Activated CD8-positive, alpha-beta memory T cell treated with anti-CD3 and anti-CD28 coated beads, Interleukin-2, amount 50 U/mL, for 1 hour (primary cell): ENCODE results near the gene POMGNT1.
"Not testable (repeated sequence)": the region's sequence is repeated elsewhere in the genome, so short reads cannot be mapped to it uniquely, and the experiment has no call there.

Source experiments
- DNase-seq: peaks from one replicate; pipeline ENCODE4 v3.0.0-alpha.2; 2020; ENCODE audit errors: extremely low read depth

The POMGNT1 gene

DNA sequence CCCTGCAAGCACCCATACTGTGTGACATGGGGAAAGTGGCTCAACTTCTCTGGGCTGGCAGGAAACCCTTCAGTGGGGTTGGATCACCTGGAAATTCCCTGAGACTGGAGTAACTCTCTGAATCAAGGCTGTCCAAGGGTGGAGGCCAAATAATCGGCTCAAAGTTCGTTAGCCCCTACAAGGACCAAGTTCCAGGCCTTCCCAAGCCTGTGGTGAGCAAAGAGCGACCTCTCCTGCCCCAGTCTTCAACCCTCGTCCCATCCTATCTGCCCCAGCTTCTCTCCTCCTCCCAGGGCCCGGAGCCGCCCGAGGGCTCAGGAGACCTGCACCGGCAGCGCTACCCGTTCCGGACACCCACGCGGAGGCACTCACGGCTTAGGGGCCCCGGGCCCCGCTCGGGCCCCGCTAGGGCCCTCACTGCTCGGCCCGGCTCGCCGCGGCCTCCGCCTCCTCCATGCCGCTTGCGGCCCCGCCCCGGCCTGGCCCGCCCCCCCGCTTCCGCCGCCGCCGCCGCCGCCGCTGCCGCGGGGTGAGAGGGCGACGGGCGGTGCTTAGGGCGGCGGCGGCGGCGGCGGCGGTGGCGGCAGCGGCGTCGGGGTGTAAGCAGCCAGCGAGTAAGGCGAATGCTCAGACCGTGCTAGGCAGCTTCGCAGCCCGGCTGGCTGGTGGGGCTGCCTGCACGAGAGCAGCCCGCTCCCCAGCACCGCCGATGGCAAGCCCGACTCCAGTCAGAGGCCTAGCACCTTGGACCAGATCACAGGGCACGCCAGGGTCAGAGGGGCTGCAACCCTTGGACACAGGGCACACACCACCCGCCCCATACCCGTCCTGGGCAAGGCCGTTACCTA, at the start of gene POMGNT1:
TSS of gene POMGNT1 (minus strand) at position 471 of the 848 bp plus-strand sequence. CDS start 613 bp downstream, outside the sequence.
- DNase-seq, result no peak

DNA sequence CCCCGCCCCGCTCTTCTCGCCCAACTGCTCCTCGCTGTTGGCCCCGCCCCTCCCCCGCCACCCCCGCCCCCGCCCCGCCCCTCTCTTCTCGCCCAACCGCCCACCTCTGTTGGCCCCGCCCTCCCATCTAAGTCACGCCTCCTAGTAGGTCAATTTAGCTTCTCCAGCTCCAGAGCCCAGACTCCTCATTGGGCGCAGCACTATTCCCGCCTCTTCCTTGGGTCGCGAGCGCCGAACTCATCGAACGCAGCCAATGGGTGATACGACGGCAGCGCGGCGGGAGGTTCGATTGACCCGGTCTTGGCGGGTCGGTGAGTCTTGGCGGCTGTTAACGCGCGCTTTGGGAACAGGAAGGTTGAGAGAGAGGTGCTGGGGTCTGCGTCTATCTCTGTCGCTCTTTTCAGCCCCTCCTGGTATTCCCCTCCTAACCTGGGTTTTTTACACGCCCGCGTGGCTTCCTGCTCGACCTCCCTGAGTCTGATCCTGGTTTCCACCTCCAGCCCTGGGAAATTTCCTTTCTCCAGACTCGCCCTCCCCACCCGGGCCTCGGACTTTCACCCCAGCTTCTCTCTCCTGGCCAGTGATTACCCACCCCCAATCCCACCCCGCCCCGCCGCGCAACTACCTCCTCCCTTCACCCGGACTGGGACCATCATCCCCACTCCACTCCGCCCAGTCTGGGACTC, 49.3 kb upstream of the POMGNT1 start, which contains the start of gene RAD54L:
TSS of gene RAD54L (plus strand) at position 328 of the 686 bp plus-strand sequence. CDS start 643 bp downstream, outside the sequence.
- DNase-seq, result peak; percentile 90

DNA sequence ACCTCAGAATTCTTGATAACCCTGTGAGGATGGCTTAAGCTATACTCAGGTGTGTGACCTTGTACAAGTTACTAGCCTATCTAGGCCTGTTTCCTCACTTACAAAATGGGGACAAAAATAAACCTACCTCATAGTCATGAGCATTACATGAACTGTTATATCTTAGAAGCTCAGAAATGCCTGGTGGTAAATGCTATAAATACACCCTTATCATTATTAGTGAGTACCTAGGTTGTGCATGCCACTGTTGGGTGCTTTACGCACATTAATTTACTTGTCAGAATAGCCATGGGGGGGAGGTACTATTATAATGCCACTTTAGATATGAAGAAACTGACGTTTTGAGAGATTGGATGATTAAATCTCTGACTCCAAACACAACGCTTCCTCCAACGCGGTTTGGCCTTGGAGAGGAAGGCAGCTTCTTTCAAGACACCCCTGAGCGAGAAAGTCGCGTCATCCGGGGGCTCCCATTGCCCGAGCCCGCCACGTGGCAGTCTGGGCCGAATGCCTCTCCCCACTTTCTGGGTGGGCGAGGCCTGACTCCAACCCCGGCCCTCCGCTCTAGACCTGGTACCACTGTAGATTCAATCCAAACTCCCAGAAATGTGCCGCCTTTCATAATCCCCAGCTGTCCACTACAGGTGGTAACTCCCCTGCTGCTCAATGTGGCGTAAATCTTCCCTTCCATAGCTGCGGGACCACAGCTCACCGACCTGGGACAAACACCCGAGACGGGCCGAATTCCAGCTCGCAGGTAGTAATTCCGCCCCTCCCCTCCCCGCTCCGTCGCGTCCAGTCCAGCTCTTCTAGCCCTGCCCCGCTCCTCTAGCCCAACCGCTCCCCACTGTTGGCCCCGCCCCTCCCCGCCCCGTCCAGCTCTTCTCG, 48.6 kb upstream of the POMGNT1 start:
- no peak for DNase-seq

DNA sequence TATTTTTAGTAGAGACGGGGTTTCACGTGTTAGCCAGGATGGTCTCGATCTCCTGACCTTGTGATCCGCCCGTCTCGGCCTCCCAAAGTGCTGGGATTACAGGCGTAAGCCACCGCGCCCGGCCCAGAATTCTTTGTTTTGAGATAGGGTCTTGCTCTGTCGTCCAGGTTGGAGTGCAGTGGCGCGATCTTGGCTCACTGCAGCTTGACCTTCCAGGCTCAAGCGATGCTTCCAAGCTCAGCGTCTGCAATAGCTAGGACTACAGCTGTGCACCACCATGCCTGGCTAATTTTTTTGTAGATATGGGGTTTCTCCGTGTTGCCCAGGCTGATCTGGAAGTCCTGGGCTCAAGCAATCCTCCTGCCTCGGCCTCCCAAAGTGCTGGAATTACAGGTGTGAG, 47.9 kb upstream of the POMGNT1 start:
- DNase-seq, result not testable (repeated sequence)

DNA sequence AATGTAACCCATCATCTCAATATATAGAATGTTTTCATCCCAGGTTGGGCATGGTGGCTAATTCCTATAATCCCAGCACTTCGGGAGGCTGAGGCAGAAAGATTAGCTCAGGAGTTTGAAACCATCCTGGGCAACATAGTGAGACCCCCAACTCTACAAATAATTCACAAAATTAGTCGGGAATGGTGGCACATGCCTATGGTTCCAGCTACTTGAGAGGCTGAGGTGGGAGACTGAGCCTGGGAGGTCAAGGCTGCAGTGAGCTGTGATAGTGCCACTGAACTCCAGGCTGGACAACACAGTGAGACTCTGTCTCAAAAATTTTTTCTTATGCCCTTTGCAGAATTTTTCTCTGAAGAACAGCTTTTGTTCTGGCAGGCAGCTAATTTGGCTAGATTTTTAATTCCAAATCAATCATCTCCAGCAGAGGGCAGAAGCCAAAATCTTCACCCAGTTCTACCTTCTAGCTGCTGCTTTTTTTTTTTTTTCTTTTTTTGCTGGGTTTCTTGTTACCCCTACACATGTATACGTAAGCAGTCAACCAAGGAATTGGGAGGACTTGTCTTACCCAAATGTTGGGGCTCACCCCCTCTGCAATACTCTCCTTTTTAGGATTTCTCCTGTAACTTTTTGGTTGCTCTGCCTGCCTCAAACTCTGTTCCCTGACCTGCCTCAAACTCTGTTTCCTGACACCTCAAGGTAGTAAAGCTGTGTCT, 46.6 kb upstream of the POMGNT1 start:
- DNase-seq, result no peak

DNA sequence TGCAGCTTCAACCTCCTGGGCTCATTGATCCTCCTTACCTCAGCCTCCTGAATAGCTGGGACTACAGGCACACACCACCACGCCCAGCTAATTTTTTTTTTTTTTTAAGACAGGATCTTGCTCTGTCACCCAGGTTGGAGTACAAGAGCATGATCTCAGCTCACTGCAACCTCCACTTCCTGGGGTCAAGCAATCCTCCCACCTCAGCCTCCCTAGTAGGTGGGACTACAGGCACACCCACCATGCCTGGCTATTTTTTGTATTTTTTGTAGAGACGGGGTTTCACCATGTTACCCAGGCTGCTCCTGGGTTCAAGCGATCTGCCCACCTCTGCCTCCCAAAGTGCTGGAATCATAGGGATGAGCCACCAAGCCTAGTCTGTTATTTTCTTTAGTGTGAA, 45.6 kb upstream of the POMGNT1 start:
- DNase-seq, result not testable (repeated sequence)

DNA sequence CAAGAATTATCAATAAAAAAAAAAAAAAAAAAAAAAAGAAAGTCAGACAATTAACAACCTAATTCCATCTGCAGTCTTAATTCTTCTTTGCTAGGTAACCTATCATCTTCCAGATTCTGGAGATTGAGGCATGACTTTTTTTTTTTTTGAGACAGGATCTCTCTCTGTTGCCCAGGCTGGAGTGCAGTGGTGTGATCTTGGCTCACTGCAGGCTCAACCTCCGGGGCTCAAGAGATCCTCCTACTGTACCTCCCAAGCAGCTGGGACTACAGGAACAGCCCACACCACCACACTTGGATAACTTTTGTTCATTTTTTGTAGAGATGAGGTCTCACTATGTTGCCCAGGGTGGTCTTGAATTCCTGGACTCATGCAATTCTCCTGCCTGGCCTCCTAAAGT, 44.7 kb upstream of the POMGNT1 start:
- no peak for DNase-seq

DNA sequence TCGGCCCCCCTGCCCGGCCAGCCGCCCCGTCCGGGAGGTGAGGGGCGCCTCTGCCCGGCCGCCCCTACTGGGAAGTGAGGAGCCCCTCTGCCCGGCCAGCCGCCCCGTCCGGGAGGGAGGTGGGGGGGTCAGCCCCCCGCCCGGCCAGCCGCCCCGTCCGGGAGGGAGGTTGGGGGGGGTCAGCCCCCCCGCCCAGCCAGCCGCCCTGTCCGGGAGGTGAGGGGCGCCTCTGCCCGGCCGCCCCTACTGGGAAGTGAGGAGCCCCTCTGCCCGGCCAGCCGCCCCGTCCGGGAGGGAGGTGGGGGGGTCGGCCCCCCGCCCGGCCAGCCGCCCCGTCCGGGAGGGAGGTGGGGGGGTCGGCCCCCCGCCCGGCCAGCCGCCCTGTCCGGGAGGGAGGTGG, 43.5 kb upstream of the POMGNT1 start:
- DNase-seq, result not testable (repeated sequence)

DNA sequence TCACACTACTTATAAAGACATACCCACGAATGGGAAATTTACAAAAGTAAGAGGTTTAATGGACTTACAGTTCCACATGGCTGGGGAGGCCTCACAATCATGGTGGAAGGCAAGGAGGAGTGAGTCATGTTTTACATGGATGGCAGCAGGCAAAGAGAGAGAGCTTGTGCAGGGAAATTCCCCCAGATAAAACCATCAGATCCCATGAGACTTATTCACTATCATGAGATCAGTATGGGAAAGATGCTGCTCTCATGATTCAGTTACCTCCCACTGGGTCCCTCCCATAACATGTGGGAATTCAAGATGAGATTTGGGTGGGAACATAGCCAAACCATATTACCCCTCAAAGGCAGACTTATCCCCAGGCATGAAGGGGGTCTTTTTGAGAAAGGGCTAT, 40.6 kb upstream of the POMGNT1 start:
- DNase-seq, result not testable (repeated sequence)

DNA sequence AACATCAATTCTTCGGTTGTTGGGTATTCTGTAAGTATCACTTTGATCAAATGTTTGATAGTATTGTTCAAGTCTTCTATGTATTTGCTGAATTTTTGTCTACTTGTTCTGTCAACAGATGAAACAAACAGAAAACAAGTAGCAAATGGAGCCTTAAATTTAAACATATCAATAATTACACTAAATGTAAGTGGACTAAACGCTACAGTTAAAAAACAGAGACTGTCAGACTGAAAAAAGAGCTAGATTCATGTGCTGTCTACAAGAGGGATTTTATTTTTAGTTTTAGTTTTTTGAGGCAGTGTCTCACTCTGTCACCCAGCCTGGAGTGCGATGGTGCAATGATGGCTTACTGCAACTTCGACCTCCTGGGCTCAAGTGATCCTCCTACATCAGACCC, 38.6 kb upstream of the POMGNT1 start:
- DNase-seq, result no peak

DNA sequence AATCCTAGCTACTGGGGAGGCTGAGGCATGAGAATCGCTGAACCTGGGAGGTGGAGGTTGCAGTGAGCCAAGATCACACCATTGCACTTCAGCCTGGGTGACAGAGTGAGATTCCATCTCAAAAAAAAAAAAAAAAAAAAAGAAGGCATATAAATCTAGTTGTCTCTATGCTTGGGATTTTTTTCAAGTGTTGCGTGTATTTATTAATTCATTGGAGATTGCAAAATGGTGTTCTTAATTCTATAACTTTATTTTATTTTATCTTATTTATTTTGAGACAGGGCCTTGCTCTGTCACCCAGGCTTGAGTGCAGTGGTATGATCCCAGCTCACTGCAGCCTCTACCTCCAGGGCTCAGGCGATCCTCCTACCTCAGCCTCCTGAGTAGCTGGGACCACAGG, 33.0 kb upstream of the POMGNT1 start:
- DNase-seq, result not testable (repeated sequence)

DNA sequence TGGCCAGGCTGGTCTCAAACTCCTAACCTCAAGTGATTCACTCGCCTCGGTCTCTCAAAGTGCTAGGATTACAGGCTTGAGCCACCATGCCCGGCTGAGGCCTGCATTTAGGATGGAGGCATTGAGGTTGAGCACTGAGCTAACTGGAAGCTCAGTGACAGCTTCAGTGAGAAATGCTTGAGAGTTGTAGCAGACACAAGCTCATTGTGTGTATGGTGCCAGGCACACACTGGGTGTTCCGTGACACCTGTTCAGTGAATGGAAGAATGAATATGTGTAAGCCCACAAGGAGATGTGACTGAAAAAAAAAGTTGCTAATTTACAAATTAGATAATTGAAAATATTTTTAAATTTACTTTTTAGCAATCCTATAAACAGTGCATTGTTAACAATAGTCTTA, 26.7 kb upstream of the POMGNT1 start:
- DNase-seq, result no peak

DNA sequence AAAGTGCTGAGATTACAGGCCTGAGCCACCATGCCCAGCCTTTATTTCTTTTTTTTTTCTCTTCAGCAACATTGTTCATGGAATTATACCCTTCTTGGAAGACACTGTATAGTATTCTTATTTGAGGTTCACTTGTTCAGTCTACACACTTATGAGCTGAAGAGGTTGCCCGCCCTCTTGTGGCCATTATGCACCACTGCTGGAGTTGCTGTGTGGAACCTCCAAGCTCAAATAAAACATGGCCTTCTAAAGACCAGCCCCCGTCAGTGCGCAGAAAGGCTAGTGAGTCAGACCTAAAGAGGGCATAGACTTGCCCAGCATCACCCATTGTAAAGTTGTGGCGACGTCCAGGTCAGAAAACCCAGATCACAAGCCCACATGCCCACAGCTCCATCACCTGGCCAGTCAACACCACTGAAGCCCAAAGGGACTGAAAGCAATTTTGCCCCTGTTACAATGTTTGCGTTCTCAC, 25.3 kb upstream of the POMGNT1 start:
- DNase-seq, result peak; percentile 26

DNA sequence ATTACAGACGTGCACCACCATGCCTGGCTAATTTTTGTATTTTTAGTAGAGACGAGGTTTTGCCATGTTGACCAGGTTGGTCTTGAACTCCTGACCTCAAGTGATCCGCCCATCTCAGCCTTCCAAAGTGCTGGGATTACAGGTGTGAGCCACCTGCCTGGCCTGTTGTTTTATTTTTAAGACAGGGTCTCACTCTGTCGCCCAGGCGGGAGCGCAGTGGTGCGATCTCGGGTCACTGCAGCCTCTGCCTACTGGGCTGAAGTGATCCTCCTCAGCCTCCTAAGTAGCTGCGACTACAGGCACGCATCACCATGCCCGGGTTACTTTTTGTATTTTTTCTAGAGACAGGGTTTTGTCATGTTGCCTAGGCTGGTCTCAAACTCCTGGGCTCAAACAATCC, 24.8 kb upstream of the POMGNT1 start:
- DNase-seq, result not testable (repeated sequence)

DNA sequence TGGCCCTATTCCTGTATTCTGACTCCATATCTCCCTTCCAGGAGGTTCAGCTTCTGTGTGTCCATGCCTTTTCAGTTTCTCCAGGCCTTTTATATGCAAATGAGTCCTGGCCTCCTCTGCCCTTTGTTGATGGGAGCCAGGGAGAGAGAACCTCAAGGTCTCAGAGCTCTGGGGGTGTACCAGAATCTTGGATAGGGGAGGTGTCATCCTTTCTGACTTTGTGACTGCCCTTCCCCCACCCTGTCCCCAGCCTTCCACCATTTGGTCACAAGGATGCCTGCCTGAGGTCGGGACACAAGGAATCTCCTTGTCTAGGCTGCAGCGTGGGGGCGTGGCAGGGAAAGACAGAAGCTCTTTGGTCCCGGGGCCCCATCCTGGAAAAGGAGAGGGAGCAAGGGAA, 23.5 kb upstream of the POMGNT1 start:
- DNase-seq, result no peak

DNA sequence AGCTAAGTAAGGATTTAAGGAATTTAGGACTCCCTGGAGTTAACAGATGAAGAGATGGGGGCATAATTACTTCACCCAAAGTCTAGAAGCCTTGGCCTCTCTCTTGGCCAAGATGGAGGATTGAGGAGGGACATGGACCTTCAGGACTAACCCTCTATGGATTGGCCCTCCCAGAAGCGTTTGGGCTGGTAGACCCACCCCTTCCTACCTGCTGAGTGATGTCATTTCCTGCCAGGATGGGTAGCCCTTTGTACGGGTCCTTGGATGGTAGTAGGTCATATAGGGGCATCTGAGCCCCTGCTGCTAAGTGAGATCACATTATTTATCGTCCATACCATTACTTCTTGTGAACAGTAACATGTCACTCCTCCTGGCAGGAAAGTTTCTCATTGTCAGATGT, 22.6 kb upstream of the POMGNT1 start:
- no peak for DNase-seq

DNA sequence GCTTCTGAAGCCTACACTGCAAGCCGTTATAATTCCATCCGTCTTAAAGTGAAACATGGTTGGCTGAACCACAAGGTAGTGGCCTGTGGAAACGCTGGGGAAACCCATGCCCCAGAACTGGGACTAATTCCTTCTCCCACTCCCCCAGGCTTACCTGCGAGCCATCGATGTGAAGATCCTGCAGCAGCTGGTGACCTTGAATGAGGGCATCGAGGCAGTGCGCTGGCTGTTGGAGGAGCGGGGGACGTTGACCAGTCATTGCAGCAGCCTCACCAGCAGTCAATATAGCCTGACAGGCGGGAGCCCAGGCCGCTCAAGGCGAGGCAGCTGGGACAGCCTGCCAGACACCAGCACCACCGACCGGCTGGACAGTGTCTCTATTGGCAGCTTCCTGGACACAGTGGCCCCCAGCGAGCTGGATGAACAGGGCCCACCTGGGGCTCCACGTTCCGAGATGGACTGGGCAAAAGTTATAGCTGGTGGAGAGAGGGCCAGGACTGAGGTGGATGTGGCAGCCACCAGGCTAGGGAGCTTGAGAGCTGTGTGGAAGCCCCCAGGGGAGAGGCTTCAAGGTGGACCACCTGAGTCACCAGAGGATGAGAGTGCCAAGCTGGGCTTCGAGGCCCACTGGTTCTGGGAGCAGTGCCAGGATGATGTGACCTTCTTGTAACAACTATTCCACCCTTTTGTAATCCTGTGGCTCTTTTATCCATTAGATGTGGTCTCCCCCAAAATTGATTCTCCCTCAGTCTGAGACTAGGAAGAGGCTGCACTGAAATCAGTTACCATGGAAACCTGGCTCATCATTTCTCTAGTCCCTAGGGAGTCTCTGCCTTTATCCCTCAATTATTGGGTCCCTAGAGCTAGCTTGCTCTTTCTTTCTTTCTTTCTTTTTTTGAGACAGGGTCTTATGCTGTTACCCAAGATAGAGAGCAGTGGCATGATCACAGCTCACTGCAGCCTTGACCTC, 21.6 kb upstream of the POMGNT1 start:
- no peak for DNase-seq

DNA sequence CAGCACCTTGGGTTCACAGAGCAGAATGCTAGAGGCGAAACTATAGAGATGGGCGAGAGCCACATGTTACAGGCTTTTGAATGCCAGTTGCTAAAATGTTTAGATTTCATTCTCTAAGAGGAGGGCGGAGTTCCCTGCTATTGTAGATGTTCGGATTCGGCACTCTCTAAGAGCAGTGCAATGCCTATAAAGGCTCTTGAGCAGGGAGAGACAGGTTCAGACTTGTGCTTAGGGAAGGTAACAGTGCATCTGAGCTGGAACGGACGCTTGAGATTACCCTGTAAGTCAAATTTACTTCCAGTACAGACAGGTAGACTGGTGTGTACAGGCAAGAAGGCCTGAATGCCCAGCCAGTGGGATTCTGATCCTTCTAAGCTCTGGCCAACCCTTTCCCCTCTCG, 20.2 kb upstream of the POMGNT1 start:
- DNase-seq, result no peak

DNA sequence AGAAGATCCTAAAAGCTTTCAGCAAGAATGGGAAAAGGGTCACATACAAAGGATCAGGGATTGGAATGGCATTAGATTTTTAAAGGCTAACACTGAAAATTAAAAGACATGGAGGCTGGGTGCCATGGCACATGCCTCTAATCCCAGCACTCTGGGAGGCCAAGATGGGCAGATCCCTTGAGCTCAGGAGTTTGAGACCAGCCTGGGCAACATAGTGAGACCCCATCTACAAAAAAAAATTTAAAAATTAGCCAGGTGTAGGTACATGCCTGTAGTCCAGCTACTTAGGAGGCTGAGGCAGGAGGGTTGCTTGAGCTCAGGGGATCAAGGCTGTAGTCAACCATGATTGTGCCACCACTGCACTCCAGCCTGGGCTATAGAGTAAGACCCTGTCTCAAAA, 17.3 kb upstream of the POMGNT1 start:
- DNase-seq, result no peak

DNA sequence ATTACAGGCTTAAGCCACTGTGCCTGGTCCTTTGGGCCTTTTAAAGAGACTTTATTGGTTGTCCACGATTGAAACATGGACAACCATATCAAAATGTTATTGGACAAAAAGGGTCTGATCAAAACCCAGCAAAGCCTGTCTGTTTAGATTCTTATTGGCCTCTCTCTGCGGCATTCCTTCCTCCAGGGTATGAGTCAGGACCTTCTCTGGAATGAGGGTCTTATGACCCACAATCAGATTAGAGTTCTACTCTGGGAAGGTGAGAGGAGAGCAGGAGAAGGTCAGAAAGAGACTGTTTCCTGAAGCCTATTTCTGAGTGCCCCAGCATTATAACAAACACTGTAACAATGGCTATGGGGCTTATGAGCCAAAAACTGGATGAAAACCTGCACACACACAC, 12.8 kb upstream of the POMGNT1 start:
- DNase-seq, result no peak
